ENCODE data around the gene GDAP1L1. TPM values are rescaled to one million over a fixed set of nuclear protein-coding genes. Genes with fewer than 3 reads are reported as not detected.

GDAP1L1 gene
- total and polyA plus RNA-seq, 8 donors, result 0.25 to 1.5 (median 0.61) TPM; not detected in 3

DNA sequence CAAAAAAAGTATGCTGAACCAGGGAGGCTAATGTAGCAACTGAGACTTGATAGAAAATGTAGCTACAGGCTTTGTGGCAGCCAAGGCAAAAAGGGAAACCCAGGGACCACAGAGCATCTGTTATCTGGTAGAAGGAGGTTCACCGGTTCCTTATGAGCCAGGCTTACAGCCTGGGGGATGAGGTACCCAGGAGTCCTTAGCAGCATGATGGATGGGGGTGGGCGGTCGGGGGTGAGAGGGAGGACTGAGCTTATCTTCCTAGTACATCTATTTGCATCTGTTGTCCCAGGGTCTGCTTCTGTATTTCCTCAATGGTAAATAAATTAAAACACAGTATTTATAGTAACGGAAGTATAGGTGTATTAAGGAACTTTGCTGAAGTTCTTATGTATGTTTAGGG lies 1.1 kb upstream of the GDAP1L1 start:
- intact Hi-C loops (cut with DNase I; ENCODE audit: low total_unique reads), result no loop called here
- 46 to 54% (median 53%) methylated on average over 4 of the region's 4 CpGs for WGBS, 5 donors
- peaks cover 9 to 16% (median 12%) of the 10 kb centered on the region in 4 donors for H3K4me1 ChIP-seq
- H3K27me3 ChIP-seq, result peaks cover 0 to 37% (median 24%) of the 10 kb centered on the region in 3 donors
- no peak overlapping the region for H3K4me3 ChIP-seq
- no peak for DNase-seq
- H3K36me3 ChIP-seq, result no peaks in the 10 kb centered on the region
- H3K27ac ChIP-seq, result no peak overlapping the region
- H3K9me3 ChIP-seq, result no peaks in the 10 kb centered on the region
- no peak for TF ChIP-seq EP300 (IDR thresholded peaks at IDR 0.05)
- no peak for TF ChIP-seq POLR2A (IDR thresholded peaks at IDR 0.05)
- TF ChIP-seq, protein P1, sequence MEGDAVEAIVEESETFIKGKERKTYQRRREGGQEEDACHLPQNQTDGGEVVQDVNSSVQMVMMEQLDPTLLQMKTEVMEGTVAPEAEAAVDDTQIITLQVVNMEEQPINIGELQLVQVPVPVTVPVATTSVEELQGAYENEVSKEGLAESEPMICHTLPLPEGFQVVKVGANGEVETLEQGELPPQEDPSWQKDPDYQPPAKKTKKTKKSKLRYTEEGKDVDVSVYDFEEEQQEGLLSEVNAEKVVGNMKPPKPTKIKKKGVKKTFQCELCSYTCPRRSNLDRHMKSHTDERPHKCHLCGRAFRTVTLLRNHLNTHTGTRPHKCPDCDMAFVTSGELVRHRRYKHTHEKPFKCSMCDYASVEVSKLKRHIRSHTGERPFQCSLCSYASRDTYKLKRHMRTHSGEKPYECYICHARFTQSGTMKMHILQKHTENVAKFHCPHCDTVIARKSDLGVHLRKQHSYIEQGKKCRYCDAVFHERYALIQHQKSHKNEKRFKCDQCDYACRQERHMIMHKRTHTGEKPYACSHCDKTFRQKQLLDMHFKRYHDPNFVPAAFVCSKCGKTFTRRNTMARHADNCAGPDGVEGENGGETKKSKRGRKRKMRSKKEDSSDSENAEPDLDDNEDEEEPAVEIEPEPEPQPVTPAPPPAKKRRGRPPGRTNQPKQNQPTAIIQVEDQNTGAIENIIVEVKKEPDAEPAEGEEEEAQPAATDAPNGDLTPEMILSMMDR (IDR thresholded peaks at IDR 0.05), result no peak
- TF ChIP-seq POLR2AphosphoS5 (IDR thresholded peaks at IDR 0.05), result no peak

DNA sequence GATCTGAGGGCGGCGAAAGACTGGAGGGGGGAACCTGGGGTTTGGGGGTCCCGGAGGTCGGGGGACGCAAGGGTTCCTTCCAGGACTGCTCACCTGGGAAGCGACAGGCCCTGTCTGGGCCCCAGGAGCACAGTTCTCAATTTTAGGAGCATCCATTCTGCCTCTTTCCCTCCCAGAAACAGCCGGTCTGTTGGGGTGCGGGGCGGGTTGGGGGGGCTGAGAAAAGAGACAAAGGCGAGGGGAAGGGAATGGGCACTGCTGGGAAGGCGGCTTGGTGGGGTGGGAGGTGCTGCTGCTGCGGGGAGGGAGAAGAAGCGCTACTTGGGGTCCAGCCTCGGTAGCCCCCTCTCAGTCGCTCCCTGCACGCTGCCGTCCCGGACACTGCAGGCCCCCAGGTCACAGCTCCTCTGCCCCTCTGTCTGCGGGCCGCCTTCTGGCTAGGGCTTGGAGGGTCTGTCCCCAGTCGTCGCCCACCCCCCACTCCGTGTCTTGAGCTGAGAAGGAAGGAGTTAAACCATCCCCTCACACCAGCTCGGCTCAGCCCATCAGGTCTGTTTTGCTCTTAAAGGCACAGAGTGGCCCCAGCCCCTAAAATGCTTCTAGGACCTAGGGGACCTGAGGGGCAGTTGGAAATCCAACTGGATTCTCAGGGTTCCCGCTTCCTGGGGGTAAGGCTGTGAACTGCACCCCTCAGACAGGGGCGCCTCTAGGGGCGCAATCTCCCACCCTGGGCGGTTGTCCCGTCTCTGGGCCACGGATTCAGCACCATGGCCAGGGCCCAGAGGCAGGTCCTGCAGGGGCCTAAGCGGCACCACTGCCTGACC lies 690 bp downstream of the GDAP1L1 start:
- H3K9me3 ChIP-seq, result no peaks in the 10 kb centered on the region
- WGBS, 5 donors, result 4 to 9% (median 7%) methylated on average over 28 to 31 of the region's 31 CpGs
- H3K4me1 ChIP-seq, result peaks cover 9 to 16% (median 12%) of the 10 kb centered on the region in 4 donors
- peaks cover 0 to 37% (median 24%) of the 10 kb centered on the region in 3 donors for H3K27me3 ChIP-seq
- H3K36me3 ChIP-seq, result no peaks in the 10 kb centered on the region
- intact Hi-C loops (cut with DNase I; ENCODE audit: low total_unique reads), result no loop called here
- TF ChIP-seq EP300 (IDR thresholded peaks at IDR 0.05), result no peak
- TF ChIP-seq POLR2AphosphoS5 (IDR thresholded peaks at IDR 0.05), result no peak
- TF ChIP-seq, protein P1 (IDR thresholded peaks at IDR 0.05), result no peak
- TF ChIP-seq POLR2A (IDR thresholded peaks at IDR 0.05), result no peak
- no peak overlapping the region for H3K27ac ChIP-seq
- DNase-seq, result peak in 1 of 2 donors; percentile 76
- H3K4me3 ChIP-seq, result peak overlapping the region; percentile 24 to 39 (median 34)

- TF ChIP-seq EP300 (IDR thresholded peaks at IDR 0.05) (no peak), POLR2AphosphoS5 (IDR thresholded peaks at IDR 0.05) (no peak)
- TF ChIP-seq, protein P1 (IDR thresholded peaks at IDR 0.05), result no peak
- DNase-seq, result no peak
- Histone ChIP-seq H3K9me3 (no peaks in the 10 kb centered on the region), H3K36me3 (no peaks in the 10 kb centered on the region), H3K4me1 (peaks cover 9 to 16% (median 12%) of the 10 kb centered on the region in 4 donors), H3K27me3 (peaks cover 0 to 37% (median 24%) of the 10 kb centered on the region in 3 donors), H3K27ac (no peak overlapping the region), H3K4me3 (no peak overlapping the region)
- WGBS, 5 donors, result 37 to 50% (median 49%) methylated on average over 3 of the region's 3 CpGs
- intact Hi-C loops (cut with DNase I; ENCODE audit: low total_unique reads), result no loop called here
Measured at GRCh38 chr20:44248410-44248759, 1.3 kb downstream of the GDAP1L1 start.

- TF ChIP-seq POLR2A (IDR thresholded peaks at IDR 0.05) (no peak), POLR2AphosphoS5 (IDR thresholded peaks at IDR 0.05) (no peak), EP300 (IDR thresholded peaks at IDR 0.05) (no peak)
- TF ChIP-seq, protein P1 (IDR thresholded peaks at IDR 0.05), result no peak
- Histone ChIP-seq H3K27me3 (peaks cover 0 to 37% (median 24%) of the 10 kb centered on the region in 3 donors), H3K4me3 (no peak overlapping the region), H3K4me1 (peaks cover 9 to 16% (median 12%) of the 10 kb centered on the region in 4 donors), H3K27ac (no peak overlapping the region), H3K36me3 (no peaks in the 10 kb centered on the region), H3K9me3 (no peaks in the 10 kb centered on the region)
- DNase-seq, result no peak
- intact Hi-C loops (cut with DNase I; ENCODE audit: low total_unique reads), result no loop called here
- 59 to 69% (median 62%) methylated on average over 4 of the region's 4 CpGs for WGBS, 5 donors
Measured at GRCh38 chr20:44251284-44251683, 4.2 kb downstream of the GDAP1L1 start.

All from stomach (tissue), 9 donors.